ENCODE measurements around the gene WBP1L.

DNA sequence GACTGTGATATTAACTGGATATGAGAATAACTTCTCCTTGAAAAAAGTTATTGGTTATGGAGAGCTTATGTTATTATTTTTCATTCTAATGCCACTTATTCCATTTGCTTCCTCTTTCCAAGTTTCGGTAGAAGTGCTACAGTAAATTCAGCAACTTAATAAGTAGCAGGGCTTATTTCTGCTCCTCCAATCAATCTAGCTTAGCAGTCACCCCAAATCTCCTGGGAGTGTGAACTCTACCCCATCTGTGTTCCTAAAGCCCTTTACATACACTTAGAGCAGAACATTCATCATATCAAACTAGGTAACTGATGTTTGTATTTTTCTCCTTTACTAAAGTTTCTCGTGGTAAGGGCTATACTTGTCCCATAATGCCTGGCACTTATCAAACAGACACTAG, 38.2 kb upstream of the WBP1L start:
- TF ChIP-seq, protein P1, sequence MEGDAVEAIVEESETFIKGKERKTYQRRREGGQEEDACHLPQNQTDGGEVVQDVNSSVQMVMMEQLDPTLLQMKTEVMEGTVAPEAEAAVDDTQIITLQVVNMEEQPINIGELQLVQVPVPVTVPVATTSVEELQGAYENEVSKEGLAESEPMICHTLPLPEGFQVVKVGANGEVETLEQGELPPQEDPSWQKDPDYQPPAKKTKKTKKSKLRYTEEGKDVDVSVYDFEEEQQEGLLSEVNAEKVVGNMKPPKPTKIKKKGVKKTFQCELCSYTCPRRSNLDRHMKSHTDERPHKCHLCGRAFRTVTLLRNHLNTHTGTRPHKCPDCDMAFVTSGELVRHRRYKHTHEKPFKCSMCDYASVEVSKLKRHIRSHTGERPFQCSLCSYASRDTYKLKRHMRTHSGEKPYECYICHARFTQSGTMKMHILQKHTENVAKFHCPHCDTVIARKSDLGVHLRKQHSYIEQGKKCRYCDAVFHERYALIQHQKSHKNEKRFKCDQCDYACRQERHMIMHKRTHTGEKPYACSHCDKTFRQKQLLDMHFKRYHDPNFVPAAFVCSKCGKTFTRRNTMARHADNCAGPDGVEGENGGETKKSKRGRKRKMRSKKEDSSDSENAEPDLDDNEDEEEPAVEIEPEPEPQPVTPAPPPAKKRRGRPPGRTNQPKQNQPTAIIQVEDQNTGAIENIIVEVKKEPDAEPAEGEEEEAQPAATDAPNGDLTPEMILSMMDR (IDR thresholded peaks at IDR 0.05; ENCODE audit: low read depth, low read length, missing input control): no peak
- TF ChIP-seq YY1 (IDR thresholded peaks at IDR 0.05) (no peak), RAD21 (IDR thresholded peaks at IDR 0.05) (no peak), FOXA2 (IDR thresholded peaks at IDR 0.05) (no peak), GABPA (IDR thresholded peaks at IDR 0.05 in 1 of 2, conservative IDR thresholded peaks at IDR 0.05 in 1 of 2) (no peak), EGR1 (IDR thresholded peaks at IDR 0.05; ENCODE audit: low read depth in 2 of 2) (no peak), FOXA1 (IDR thresholded peaks at IDR 0.05) (no peak), HNF4A (conservative IDR thresholded peaks at IDR 0.05) (no peak), TAF1 (conservative IDR thresholded peaks at IDR 0.05) (no peak)
- TF ChIP-seq, protein P2, sequence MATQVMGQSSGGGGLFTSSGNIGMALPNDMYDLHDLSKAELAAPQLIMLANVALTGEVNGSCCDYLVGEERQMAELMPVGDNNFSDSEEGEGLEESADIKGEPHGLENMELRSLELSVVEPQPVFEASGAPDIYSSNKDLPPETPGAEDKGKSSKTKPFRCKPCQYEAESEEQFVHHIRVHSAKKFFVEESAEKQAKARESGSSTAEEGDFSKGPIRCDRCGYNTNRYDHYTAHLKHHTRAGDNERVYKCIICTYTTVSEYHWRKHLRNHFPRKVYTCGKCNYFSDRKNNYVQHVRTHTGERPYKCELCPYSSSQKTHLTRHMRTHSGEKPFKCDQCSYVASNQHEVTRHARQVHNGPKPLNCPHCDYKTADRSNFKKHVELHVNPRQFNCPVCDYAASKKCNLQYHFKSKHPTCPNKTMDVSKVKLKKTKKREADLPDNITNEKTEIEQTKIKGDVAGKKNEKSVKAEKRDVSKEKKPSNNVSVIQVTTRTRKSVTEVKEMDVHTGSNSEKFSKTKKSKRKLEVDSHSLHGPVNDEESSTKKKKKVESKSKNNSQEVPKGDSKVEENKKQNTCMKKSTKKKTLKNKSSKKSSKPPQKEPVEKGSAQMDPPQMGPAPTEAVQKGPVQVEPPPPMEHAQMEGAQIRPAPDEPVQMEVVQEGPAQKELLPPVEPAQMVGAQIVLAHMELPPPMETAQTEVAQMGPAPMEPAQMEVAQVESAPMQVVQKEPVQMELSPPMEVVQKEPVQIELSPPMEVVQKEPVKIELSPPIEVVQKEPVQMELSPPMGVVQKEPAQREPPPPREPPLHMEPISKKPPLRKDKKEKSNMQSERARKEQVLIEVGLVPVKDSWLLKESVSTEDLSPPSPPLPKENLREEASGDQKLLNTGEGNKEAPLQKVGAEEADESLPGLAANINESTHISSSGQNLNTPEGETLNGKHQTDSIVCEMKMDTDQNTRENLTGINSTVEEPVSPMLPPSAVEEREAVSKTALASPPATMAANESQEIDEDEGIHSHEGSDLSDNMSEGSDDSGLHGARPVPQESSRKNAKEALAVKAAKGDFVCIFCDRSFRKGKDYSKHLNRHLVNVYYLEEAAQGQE (IDR thresholded peaks at IDR 0.05): no peak
- TF ChIP-seq, protein P3, sequence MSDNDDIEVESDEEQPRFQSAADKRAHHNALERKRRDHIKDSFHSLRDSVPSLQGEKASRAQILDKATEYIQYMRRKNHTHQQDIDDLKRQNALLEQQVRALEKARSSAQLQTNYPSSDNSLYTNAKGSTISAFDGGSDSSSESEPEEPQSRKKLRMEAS (IDR thresholded peaks at IDR 0.05): no peak
- TF ChIP-seq, protein P4, sequence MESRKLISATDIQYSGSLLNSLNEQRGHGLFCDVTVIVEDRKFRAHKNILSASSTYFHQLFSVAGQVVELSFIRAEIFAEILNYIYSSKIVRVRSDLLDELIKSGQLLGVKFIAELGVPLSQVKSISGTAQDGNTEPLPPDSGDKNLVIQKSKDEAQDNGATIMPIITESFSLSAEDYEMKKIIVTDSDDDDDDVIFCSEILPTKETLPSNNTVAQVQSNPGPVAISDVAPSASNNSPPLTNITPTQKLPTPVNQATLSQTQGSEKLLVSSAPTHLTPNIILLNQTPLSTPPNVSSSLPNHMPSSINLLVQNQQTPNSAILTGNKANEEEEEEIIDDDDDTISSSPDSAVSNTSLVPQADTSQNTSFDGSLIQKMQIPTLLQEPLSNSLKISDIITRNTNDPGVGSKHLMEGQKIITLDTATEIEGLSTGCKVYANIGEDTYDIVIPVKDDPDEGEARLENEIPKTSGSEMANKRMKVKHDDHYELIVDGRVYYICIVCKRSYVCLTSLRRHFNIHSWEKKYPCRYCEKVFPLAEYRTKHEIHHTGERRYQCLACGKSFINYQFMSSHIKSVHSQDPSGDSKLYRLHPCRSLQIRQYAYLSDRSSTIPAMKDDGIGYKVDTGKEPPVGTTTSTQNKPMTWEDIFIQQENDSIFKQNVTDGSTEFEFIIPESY (IDR thresholded peaks at IDR 0.05): no peak
- TF ChIP-seq, protein P5, sequence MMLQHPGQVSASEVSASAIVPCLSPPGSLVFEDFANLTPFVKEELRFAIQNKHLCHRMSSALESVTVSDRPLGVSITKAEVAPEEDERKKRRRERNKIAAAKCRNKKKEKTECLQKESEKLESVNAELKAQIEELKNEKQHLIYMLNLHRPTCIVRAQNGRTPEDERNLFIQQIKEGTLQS (IDR thresholded peaks at IDR 0.05): no peak

Data from liver (tissue), 3 donors.